Activated B cell treated with CpG ODN at 0.5 μM for 24 hours (primary cell): ENCODE results near the gene LSM11. TPM values are rescaled to one million over a fixed set of nuclear protein-coding genes. Genes with fewer than 3 reads are reported as not detected.
A peak's percentile ranks its signal among the peaks of the same experiment; 100 is the strongest.

Experiments used
- ATAC-seq: fragments of 200-7000 bp; cut with Tn5 transposase; one replicate; pipeline ENCODE4 v1.10.0; 2021; ENCODE audit warnings: low read depth, mild to moderate bottlenecking, moderate library complexity
- CTCF ChIA-PET: fragments of 350-600 bp; sonication (Branson Sonifier 250); formaldehyde crosslinking; loops from one replicate; lab custom pipeline; 2021; ENCODE audit warnings: antibody characterized with exemption; lab: Charles Lee
- POLR2A ChIA-PET: fragments of 350-600 bp; sonication (Branson Sonifier 250); formaldehyde crosslinking; loops from one replicate; lab custom pipeline; 2021; ENCODE audit warnings: antibody characterized with exemption; lab: Charles Lee
- DNase-seq: peaks from one replicate; pipeline ENCODE4 v3.0.0; 2022
- H3K27ac Mint-ChIP-seq: one replicate; pipeline ENCODE4 v1.8.0; 2020; ENCODE audit warnings: mixed read lengths
- H3K27me3 Mint-ChIP-seq: one replicate; pipeline ENCODE4 v1.8.0; 2021; ENCODE audit warnings: mixed read lengths
- H3K36me3 Mint-ChIP-seq: one replicate; pipeline ENCODE4 v1.8.0; 2021; ENCODE audit warnings: low read depth, mixed read lengths
- H3K4me1 Mint-ChIP-seq: one replicate; pipeline ENCODE4 v1.8.0; 2021; ENCODE audit warnings: mixed read lengths
- H3K4me3 Mint-ChIP-seq: one replicate; pipeline ENCODE4 v1.8.0; 2020; ENCODE audit warnings: mild to moderate bottlenecking, mixed read lengths
- H3K9me3 Mint-ChIP-seq: one replicate; pipeline ENCODE4 v1.8.0; 2020; ENCODE audit warnings: mixed read lengths
- intact Hi-C: fragments of 100-400 bp; cut with micrococcal nuclease; formaldehyde crosslinking; loops from one replicate; pipeline ENCODE4 v1.15.1; 2024
- total RNA-seq: library from RNA; stranded (reverse); gene quantifications from 2 replicates; pipeline ENCODE4 v1.2.3, GENCODE V29; 2022
- TF ChIP-seq, protein P1 (sequence below): fragments of 200-600 bp; IDR thresholded peaks from one replicate; pipeline ENCODE4 v1.8.0; 2022; ENCODE audit warnings: antibody characterized with exemption, mild to moderate bottlenecking

The LSM11 gene
- total RNA-seq, 1 donor from 2014 or later: 5.0 TPM

DNA sequence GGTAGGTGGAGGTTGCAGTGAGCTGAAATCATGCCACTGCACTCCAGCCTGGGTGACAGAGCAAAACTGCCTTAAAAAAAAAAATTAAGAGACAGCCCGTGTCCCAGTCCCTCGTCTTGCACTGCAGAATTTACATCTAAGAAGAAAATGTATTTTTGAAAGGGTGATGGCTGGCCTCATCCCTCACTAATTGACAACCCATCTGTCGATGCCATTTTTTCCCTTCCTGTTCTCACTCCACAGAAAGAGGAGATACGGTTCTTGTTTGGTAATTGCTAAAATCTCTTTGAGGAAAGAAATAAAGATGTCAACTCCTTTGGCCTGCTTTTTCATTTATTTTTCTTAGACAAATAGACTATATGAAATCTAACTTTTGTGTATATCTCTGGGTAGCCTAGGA lies 2.4 kb upstream of the LSM11 start:
- Mint-ChIP-seq H3K27me3 (no peaks in the 10 kb centered on the region), H3K9me3 (no peaks in the 10 kb centered on the region), H3K4me3 (no peak overlapping the region), H3K27ac (no peak overlapping the region), H3K4me1 (peaks cover 22% of the 10 kb centered on the region), H3K36me3 (peaks cover 31% of the 10 kb centered on the region)
- DNase-seq: no peak
- ChIA-PET POLR2A (interaction anchor here (0.7 to 1.6 kb wide), 3 partner anchors 10 to 166 kb away, joined by 4 to 6 read pairs (median 4); partner anchors contain the start of gene THG1L), CTCF (interaction anchor here (4.2 kb wide), 1 partner anchor 72 kb away, joined by 63 read pairs; the partner anchor contains the start of gene C5orf52)
- no peak for ATAC-seq
- TF ChIP-seq, protein P1, sequence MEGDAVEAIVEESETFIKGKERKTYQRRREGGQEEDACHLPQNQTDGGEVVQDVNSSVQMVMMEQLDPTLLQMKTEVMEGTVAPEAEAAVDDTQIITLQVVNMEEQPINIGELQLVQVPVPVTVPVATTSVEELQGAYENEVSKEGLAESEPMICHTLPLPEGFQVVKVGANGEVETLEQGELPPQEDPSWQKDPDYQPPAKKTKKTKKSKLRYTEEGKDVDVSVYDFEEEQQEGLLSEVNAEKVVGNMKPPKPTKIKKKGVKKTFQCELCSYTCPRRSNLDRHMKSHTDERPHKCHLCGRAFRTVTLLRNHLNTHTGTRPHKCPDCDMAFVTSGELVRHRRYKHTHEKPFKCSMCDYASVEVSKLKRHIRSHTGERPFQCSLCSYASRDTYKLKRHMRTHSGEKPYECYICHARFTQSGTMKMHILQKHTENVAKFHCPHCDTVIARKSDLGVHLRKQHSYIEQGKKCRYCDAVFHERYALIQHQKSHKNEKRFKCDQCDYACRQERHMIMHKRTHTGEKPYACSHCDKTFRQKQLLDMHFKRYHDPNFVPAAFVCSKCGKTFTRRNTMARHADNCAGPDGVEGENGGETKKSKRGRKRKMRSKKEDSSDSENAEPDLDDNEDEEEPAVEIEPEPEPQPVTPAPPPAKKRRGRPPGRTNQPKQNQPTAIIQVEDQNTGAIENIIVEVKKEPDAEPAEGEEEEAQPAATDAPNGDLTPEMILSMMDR: no peak
- intact Hi-C loops: loop anchor here (5.0 kb wide), 2 partner anchors 374 to 1466 kb away; partner anchors contain the start of gene RNF145

DNA sequence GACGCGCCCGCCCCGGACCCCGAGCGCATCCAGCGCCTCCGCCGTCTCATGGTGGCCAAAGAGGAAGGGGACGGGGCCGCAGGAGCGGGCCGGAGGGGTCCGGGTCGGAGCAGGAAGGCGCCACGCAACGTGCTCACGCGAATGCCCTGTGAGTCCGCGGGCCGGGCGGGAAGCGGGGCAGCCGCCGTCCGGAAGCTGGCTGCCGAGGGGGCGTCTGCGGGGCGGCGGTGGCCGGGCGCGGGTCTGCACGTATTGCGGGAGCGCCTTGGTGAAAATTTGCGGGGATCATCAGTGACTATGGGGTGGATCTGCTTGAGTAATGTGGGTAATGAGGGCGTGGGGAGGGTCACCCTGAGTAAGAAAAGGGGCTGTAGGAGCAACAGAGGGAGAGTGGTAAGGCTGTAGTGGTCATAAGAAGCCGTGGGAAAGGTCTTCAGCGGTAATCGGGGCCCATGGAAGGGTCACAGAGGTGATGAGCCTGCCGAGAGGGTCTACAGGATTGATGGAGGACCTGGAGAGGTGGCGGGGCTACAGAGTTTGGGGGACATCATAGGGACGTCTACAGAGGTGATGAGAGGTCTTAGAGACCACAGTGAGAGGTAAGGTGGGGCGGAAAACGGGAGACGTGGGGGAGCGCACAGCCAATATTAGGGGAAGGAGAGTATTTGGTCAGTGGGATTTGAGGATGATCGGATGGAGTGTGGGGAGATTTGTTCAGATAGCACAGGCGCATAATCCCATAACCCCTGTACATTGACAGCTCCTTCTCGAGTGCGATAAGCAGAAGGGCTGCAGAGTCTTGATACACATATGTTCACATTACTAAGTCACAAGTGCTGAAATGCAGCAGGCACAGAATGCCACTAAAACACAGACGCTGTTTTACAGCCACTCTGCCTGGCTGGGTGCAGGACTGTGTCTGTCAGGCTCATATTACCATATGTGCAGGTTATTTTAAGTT lies 819 bp downstream of the LSM11 start:
- CTCF ChIA-PET: interaction anchor here (0.7 to 4.8 kb wide), 27 partner anchors 13 to 1074 kb away, joined by 3 to 63 read pairs (median 4); partner anchors contain the start of genes C5orf52 and THG1L
- ATAC-seq (no peak), DNase-seq (no peak)
- H3K4me1 Mint-ChIP-seq: peaks cover 22% of the 10 kb centered on the region
- intact Hi-C loops: loop anchor here (5.0 kb wide), 2 partner anchors 377 to 1463 kb away; partner anchors contain the start of gene RNF145
- TF ChIP-seq, protein P1: no peak
- H3K27ac Mint-ChIP-seq: peak overlapping the region; percentile 80
- H3K9me3 Mint-ChIP-seq: no peaks in the 10 kb centered on the region
- peaks cover 10% of the 10 kb centered on the region for H3K36me3 Mint-ChIP-seq
- H3K4me3 Mint-ChIP-seq: peak overlapping the region; percentile 92
- POLR2A ChIA-PET: interaction anchor here (0.5 to 1.8 kb wide), 9 partner anchors 13 to 402 kb away, joined by 3 to 22 read pairs (median 4); partner anchors contain the start of gene THG1L
- no peaks in the 10 kb centered on the region for H3K27me3 Mint-ChIP-seq

DNA sequence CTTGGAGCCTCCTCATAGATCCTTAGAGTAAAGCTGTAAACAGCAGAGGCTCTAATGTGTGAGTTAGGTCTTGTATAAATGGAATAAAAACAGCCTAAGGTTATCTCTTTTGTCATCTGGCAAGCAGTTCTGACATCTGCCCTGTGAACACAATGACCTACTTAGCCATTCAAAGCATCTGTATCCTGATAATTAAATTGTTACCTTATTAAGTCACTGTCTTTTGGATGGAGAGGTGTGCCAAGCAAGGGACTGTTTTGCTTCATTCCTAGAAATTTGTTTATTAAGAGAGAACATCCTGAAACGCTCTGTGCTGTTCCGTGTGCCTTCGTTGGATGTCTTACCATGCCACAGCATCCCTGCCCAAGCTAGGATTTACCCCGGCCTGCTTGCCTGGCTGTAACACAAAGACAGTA lies 1.5 kb downstream of the LSM11 start:
- POLR2A ChIA-PET: interaction anchor here (0.5 to 0.6 kb wide), 2 partner anchors 185 to 361 kb away, joined by 5 to 8 read pairs; no protein-coding TSS in a partner anchor
- H3K4me3 Mint-ChIP-seq: peak overlapping the region; percentile 44
- H3K4me1 Mint-ChIP-seq: peaks cover 22% of the 10 kb centered on the region
- CTCF ChIA-PET: interaction anchor here (1.5 to 4.8 kb wide), 5 partner anchors 26 to 416 kb away, joined by 3 to 49 read pairs (median 17); no protein-coding TSS in a partner anchor
- no peaks in the 10 kb centered on the region for H3K9me3 Mint-ChIP-seq
- DNase-seq: no peak
- peaks cover 3% of the 10 kb centered on the region for H3K36me3 Mint-ChIP-seq
- intact Hi-C loops: no loop called here
- H3K27ac Mint-ChIP-seq: no peak overlapping the region
- no peak for ATAC-seq
- no peaks in the 10 kb centered on the region for H3K27me3 Mint-ChIP-seq
- TF ChIP-seq, protein P1: no peak

DNA sequence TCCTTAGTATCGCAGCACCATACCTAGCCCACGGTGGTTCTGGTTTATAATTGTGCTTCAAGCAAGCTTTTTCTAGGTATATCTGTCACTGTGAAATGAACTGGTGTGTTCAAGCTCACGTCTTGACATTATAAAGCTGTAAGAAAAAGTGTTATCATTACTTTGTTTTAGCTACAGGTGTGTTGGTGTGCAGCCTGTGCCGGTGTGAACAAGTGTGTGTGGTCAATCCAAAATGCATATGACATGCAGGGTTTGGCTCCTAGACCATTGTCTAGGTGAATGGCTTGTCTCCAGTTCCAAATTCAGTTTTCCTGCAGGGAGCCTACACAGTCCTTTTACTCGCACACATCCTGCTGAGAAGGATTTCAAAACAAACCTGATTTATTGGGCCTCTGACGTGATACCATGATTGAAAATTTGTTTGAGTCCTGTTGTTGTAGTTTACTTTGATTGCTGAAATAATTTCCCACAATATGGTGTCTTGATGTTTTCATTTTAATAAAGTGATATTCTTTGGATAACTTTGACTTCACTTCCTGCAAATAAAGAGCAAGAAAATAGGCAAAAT lies 3.7 kb downstream of the LSM11 start:
- no peak overlapping the region for H3K4me3 Mint-ChIP-seq
- peaks cover 15% of the 10 kb centered on the region for H3K36me3 Mint-ChIP-seq
- POLR2A ChIA-PET: no interaction called here

More for the DNA sequence above, 3.7 kb downstream of the LSM11 start:
- Mint-ChIP-seq H3K9me3 (no peaks in the 10 kb centered on the region), H3K27ac (no peak overlapping the region), H3K4me1 (peaks cover 22% of the 10 kb centered on the region), H3K27me3 (no peaks in the 10 kb centered on the region)
- TF ChIP-seq, protein P1: no peak
- no peak for DNase-seq
- intact Hi-C loops: no loop called here
- CTCF ChIA-PET: interaction anchor here (1.4 to 4.8 kb wide), 3 partner anchors 78 to 418 kb away, joined by 4 to 33 read pairs (median 5); no protein-coding TSS in a partner anchor
- no peak for ATAC-seq
